ENCODE measurements around the gene NOS3.
A peak's percentile ranks its signal among the peaks of the same experiment; 100 is the strongest.
"Not testable (repeated sequence)": the region's sequence is repeated elsewhere in the genome, so short reads cannot be mapped to it uniquely, and the experiment has no call there.

NOS3 gene

DNA sequence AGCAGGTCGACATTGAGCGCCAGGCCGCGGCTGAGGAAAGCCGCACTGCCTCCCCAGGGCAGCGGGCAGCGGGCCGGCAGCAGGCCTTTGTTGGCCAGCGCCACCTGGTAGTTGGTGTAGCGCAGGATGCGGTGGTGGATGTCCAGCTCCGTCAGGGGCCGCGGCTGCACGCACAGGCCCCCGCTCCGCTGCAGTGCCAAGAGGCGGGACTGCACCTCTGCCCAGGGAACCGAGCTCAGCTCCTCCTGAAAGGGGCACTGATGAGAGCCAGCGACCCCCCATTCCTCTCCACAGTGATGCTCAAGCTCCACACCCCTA is 28.3 kb downstream of the NOS3 start:
- no peak for DNase-seq

- DNase-seq, result no peak
Measured at GRCh38 chr7:151020231-151020630, 29.4 kb downstream of the NOS3 start.

- DNase-seq, result no peak
Measured at GRCh38 chr7:151023232-151023631, 32.4 kb downstream of the NOS3 start.

- no peak for DNase-seq
Measured at GRCh38 chr7:151024435-151025056, 33.7 kb downstream of the NOS3 start, which contains the start of gene ATG9B. ATG9B (minus strand) TSS chr7:151024494; CDS start chr7:151024423, 71 bp downstream.

- DNase-seq, result no peak
Measured at GRCh38 chr7:151025924-151026671, 35.3 kb downstream of the NOS3 start.

DNA sequence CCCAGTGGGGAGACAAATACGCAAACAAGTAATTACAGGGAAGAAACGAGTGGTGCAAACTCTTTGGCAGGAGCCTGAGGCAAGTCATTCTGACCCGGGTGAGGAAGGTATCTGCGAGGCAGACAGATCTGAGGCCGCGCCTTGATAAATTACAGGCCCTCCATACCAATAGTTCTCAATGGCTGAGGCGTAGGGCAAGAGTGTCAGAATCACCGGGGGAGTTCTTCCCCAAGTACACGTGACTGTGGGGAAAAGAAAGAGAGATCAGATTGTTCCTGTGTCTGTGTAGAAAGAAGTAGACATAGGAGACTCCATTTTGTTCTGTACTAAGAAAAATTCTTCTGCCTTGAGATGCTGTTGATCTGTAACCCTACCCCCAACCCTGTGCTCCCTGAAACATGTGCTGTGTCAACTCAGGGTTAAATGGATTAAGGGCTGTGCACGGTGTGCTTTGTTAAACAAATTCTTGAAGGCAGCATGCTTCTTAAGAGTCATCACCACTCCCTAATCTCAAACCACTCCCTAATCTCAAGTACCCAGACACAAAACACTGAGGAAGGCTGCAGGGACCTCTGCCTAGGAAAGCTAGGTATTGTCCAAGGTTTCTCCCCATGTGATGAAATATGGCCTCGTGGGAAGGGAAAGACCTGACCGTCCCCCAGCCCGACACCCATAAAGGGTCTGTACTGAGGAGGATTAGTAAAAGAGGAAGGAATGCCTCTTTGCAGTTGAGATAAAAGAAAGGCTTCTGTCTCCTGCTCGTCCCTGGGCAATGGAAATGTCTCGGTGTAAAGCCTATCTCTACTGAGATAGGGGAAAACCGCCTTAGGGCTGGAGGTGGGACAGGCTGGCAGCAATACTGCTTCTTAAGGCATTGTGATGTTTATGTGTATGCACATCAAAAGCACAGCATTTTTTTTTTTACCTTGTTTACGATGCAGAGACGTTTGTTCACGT is 36.2 kb downstream of the NOS3 start:
- DNase-seq, result not testable (repeated sequence)

- not testable (repeated sequence) for DNase-seq
Measured at GRCh38 chr7:151027728-151028130, 36.9 kb downstream of the NOS3 start.

DNA sequence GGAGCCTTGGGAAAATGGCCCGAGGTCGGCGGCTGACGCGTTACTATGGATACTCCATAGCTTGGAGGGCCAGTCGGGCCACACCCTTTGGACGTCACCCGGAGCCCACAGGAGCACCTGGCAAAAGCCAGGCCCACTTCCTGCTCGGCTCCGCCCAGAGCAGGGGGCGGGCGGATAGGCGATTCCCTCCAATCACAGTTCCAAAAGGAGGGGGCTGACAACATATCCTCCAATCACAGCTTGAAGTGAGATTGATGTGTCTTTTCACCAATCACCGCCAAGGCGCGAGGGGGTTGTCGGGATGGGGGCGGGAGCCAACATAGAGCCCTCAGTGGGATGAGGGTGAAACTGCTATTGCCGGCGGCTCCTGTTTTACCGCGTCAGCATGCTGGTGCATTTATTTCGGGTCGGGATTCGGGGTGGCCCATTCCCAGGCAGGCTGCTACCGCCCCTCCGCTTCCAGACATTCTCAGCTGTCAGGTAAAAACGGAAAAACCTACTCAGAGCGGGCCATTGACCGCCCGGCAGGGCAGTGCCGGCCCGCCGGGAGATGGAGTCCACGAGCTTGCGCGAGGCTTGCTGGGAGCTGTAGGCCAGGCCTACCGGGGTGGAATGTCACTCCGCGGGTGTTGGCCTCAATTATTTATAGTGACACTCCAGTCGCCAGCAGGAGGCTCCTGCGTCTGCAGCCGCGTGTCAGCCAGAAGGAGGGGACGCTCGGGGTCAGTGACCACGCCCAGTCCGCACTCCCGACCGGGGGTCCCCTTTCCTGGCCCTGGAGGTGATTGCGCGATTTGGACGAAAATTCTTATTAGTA is 37.5 kb downstream of the NOS3 start, which contains the start of gene ABCB8:
TSS of gene ABCB8 (plus strand) at position 320 of the 817 bp plus-strand sequence. CDS start at position 386, 66 bp downstream.
- peak; percentile 98 for DNase-seq

DNA sequence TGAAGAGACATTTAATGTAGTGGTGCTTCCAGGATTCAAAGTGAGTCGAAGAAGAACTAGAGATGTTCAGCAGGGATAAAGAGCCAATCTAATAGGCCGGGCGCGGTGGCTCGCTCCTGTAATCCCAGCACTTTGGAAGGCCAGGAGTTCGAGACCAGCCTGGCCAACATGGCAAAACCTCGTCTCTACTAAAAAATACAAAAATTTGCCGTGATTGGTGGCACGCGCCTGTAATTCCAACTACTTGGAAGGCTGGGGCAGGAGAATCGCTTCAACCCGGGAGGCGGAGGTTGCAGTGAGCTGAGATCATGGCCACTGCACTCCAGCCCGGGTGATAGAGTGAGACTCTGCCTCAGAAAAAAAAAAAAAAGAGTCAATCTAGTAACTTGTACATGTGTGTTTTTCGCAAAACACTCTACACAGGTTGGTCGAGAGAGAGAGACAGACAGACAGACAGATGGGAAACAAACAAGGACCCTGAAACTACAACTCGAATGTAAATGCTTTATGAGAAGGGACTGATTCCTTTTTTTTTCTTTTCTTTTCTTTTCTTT is 38.2 kb downstream of the NOS3 start:
- no peak for DNase-seq

DNA sequence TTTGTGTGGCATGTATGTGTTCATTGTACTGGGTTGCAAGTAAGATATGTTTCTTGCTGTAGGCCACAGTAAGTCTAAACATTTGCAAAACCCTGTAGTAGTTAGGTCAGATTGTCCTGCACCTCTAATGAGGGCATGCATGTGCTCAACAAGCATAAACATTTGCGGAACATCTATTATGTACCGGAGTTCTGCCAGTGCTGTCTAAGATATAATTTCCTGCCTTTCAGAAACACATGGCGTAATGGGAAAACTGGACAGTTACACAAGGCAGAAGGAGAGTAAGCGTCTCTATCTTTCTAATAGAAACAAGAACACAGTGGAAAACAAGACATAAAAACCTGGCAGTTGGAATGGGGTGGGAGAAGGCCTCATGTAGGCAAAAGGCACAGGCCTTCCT is 40.2 kb downstream of the NOS3 start:
- DNase-seq, result no peak

DNA sequence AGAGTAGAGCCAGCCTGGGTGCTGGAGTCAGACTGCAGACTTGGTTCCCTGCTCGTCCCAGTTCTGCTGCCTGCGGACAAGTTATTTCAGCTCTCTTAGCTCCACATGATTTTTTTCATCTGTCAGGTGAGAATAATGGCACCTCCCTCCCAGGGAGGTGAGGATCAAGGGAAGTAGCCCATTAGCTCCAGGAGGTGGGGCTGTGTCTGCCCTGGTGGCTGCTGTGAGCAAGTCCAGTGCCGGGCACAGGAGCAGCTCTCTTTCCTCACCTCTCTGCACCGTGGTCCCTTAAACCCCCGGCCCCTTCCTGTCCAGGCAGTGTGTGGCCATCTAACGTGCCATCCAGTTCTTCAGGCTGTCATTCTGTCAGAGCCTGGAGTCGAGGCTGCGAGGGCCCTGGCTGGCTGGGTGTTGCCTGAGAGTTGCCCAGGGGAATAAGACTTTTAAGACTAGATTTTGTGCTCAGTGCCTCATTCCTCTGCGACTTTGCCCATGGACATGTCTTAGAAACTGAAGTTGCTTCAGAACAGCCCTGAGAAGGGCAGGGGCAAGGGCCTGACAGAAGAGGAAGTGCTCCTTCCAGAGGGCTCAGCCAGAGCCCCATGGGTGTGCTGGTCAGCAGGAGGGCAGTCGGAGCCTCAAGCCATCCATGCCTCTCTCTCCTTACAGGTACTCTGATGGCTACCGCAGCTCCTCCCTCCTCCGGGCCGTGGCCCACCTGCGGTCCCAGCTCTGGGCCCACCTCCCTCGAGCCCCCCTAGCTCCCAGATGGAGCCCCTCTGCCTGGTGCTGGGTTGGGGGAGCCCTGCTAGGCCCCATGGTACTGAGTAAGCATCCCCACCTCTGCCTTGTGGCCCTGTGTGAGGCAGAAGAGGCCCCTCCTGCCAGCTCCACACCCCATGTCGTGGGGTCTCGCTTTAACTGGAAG is 42.4 kb downstream of the NOS3 start:
- DNase-seq, result no peak

- no peak for DNase-seq
Measured at GRCh38 chr7:151033864-151034249, 43.0 kb downstream of the NOS3 start.

- no peak for DNase-seq
Measured at GRCh38 chr7:151034312-151035025, 43.7 kb downstream of the NOS3 start.

DNA sequence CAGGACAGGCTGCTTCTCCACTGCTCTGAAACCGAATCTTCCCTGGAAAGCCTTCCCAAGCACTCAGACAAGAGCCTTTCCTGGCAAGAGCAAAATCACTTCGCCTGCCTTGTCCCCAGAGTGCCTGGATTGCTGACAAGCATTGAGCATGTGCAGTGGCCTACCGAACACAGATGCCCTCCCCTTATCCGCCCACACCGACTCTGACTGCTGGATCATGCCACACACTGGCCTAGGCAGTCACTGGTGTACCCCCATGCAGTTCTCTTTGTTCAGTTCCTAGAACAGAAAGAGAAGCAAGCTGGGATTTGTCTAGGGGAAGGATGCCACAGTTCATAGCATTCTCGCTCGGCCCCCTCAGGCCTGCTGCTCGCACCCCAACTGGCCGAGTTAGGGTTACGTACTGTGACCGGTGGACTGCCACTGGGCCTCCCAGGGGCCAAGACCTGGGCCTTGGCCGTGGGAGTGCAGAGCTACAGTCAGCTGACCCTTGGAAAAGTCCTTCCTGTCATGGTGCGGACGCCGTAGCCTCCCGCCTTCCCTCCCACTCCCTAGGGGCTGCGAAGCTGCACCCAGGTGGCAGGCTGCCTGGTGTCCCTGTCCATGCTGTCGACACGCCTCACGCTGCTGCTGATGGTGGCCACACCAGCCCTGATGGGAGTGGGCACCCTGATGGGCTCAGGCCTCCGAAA is 44.4 kb downstream of the NOS3 start:
- DNase-seq, result no peak

- DNase-seq, result no peak
Measured at GRCh38 chr7:151035902-151036301, 45.1 kb downstream of the NOS3 start.

- DNase-seq, result peak; percentile 90
Measured at GRCh38 chr7:151038951-151039849, 48.4 kb downstream of the NOS3 start.

GRCh38 chr7:151039850-151040548 is 49.2 kb downstream of the NOS3 start:
- no peak for DNase-seq
